HL-60/S4 treated with retinoic acid at 250 ng/mL for 4 days and 3 days (cell line): ENCODE data around the gene MMD2.
"Not testable (repeated sequence)": the region's sequence is repeated elsewhere in the genome, so short reads cannot be mapped to it uniquely, and the experiment has no call there.

ENCODE experiments used
- in situ Hi-C: fragments of 300-500 bp; cut with MboI; formaldehyde crosslinking; loops from 2 replicates; pipeline ENCODE4 v1.7.0; 2022; ENCODE audit warnings: low sequenced_read_pairs

Gene MMD2, protein sequence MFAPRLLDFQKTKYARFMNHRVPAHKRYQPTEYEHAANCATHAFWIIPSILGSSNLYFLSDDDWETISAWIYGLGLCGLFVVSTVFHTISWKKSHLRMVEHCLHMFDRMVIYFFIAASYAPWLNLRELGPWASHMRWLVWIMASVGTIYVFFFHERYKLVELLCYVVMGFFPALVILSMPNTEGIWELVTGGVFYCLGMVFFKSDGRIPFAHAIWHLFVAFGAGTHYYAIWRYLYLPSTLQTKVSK

DNA sequence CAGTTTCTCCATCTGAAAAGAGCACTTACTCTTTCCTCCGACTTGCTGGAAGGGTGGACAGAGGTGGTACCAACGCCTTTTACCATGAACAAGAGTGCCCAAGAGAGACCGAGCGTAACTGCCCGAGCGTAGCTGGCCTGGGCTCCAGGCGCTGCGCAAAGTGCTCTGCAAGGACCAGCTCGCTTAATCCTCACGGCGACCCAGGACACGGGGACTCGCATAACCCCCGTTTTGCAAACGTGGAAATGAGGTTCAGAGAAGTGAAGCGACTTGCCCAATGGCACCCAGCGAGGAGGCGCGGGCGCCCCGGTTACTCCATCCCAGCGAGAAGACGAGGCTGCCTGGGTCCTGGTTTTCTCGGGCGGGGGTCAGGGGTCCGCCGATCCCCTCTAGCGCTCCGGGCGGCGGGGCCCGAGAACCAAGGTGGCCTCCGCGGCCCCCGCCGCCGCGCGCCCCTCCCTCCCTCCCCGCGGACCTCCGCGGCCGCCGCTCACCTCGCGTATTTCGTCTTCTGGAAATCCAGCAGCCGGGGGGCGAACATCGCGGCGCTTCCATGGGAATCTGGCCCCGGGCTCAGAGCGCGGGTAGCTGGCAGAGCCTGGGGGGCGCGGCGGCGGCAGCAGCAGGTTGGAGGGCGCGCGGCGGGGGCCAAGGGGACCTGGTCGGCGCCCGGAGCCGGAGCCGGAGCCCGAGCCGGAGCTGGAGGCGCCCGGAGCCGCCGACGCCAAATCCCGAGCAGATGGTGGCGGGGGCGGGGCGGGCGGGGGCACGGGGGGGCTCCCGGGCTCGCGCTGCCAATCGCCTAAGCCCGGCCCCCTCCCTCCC, at the start of gene MMD2:
Gene MMD2 (minus strand): TSS at position 711 of the 825 bp plus-strand sequence. CDS start 170 bp downstream, at position 541.
- in situ Hi-C loops = no loop called here

DNA sequence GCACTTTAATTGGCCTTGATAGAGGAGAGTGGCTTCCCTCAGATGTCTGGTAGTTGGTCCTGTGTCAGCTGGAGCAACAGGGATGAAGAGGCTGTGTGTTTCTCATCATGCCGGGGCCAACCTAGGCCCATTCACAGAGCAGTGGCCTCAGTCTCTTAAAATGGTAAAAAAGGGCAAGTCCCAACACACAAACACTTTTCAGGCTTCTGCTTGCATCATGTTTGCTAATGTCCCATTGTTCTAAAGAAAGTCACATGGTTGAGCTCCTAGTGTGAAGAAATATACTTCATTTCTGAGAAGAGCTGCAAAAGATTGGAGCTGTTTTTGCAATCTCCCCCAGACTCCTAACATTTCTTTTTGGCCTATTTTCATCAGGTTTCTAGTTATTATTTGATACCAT, 46.1 kb upstream of the MMD2 start:
- in situ Hi-C loops = no loop called here

DNA sequence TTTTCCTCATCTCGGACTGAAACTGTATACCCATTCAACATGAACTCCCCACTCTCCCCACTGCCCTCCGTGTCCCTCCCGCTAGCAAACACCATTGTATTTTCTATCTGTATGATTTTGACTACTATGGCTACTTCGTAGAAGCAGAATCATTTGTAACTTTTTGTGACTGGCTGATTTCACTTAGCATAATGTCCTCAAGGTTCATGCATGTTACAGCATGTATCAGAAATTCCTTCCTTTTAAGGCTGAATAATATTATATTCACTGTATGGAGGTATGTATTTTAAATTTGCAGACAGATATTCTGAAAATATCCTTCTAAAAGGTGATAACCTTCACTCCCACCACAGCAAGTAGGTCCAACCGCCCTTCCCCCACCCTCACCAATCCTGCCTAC, 42.9 kb upstream of the MMD2 start:
- in situ Hi-C loops = no loop called here

DNA sequence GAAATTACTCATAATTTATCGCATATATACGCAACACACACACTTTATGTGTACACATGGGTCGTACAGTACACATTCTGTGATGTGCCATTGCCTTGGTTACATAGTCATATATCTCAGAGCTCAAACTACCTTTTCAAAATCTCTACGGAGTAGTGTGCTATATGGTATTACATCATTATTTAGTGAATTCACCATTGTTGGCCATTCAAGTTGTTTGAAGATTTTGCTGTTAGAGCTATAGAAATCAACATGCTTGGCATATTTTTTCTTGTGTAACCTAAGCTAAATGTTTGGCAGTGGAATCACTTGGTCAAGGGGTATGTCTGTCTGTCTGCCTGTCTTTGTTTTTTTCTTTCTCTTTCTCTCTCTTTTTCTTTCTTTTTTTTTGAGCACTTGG, 42.0 kb upstream of the MMD2 start:
- in situ Hi-C loops = no loop called here

DNA sequence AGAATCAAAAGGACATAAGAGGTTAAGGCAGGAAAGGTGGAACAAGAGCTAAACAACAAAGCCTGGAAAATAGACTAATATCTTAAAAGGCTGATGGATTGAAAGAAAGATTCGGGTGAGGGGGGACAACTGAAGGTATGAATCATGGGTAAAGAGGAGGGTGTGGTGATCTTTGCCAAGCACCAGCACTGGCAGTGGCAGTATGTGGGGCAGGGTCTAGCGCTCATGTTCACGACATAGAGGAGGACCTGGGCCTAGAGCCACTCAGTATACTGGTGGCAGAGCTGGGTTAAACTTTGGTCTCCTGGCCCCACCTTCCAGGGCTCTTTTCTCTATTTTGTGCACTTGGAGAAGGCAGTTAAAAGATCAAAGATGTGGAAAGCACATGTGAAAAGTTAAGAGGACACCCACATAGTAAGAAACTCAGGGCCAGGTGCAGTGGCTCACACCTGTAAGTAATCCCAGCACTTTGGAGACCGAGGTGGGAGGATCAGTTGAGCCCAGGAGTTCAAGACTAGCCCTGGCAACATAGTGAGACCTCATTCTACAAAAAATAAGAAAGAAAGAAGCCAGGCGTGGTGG, 40.5 kb upstream of the MMD2 start:
- in situ Hi-C loops = no loop called here

DNA sequence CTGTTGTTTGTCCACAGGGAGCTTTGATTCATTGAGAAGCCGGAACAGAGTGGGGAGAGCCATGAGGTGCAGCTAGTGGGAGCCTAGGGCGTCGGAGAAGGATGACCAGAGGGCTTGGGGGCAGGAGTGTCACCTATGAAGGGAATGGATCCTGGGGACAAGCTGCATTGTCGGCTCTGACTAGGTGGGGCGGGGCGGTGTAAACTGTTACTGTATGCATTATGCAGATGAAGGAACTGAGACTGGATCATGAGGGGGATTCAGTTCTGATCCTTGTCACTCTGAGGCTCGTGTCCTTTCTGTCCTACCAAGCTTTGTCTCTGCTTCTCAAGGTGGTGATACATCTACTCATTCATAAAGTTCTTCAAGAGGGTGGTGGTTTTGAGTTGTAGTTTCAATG, 39.9 kb upstream of the MMD2 start:
- in situ Hi-C loops = no loop called here

DNA sequence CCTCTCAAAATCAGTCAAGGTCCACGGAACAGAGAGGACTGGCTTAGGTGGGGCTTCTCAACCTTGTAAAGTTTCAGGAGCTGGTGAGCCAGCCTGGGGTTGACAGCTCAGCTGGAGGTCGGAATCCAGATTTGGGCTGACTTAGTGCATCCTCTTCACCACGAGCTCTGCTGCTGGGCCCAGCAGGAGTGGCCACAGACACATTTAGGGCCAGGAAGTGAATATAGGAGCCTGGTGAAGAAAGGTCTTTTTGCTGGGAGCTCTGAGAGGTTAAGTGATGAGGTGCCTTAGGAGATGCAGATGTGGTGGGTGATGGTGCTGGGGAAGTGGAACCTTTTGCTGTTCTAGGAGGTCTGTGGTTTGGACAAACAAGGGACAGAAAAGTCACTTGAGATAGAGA, 39.3 kb upstream of the MMD2 start:
- in situ Hi-C loops = no loop called here

DNA sequence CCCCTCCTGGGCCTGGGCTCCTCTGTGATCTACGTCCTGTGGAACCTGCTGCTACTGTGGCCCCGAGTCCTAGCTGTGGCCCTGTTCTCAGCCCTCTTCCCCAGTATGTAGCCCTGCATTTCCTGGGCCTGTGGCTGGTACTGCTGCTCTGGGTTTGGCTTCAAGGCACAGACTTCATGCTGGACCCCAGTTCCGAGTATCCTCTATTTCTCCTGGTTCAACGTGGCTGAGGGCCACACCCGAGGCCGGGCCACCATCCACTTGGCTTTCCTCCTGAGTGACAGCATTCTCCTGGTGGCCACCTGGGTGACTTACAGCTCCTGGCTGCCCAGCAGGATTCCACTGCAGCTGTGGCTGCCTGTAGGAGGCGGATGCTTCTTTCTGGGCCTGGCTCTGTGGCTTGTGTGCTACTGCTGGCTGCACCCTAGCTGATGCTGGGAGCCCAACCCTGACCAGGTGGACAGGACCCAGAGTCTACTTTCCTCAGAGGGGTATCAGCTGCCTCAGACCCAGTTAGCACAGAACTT, 37.8 kb upstream of the MMD2 start:
- in situ Hi-C loops = no loop called here

DNA sequence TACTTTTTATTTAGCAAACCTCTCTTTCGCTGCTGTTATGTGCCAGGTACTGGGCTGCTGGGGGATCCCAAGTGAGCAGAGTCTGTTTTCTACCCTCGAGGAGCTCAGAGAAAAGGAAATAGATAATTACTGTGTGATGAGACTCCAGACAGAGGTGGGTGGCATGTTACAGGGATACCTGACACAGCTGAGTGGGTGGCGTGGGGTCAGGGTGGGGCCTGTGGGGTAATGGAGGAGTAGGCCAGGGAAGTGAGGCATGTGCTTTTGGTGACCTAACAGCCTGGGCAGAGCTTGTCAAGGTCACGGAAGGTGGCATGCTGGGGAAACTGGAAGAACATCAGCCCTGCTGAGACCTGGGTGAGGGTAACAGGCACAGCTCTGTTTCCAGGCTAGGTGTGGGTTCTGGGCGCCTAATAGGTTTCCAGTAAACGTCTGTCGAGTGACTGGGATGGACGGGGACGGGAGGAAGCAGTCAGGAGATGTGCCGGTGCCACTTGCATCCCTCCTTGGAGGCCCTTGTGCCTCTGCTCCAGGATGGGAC, 36.5 kb upstream of the MMD2 start:
- in situ Hi-C loops = no loop called here

DNA sequence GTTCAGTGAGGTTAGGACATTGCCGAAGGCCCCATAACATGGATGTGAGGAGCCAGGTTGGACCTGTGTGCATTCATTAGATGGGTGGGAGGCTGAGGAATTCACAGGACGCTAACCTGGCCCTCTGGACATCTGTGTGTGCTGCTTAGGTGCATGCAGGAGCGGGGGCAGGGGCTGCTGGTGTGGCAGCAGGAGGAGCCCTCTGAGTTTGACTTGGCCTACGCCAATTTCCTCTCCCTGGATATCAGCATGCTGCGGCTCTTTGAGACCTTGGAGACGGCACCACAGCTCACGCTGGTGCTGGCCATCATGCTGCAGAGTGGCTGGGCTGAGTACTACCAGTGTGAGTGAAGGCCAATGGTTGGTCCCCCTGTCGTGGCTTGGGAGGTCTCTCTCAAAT, 34.5 kb upstream of the MMD2 start:
- in situ Hi-C loops = no loop called here

DNA sequence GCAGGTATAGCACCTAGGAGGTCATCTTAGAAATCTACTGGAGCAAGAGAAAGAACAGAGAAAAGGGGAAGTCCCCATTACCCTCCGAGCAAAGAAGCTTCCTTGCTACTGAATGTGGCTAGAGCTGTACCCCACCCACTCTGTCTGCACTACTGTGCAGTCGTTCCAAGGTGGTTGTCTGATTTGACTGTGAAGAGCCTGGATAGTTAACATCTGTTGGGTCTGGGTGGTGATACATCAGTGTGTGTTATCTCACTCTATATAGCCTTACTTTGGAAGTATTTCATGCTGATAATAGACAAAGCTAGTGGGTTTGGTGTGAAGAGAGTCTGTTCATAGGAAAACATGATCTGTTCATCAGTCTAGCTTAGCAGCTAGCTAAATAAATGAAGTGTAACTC, 23.8 kb upstream of the MMD2 start:
- in situ Hi-C loops = not testable (repeated sequence)

DNA sequence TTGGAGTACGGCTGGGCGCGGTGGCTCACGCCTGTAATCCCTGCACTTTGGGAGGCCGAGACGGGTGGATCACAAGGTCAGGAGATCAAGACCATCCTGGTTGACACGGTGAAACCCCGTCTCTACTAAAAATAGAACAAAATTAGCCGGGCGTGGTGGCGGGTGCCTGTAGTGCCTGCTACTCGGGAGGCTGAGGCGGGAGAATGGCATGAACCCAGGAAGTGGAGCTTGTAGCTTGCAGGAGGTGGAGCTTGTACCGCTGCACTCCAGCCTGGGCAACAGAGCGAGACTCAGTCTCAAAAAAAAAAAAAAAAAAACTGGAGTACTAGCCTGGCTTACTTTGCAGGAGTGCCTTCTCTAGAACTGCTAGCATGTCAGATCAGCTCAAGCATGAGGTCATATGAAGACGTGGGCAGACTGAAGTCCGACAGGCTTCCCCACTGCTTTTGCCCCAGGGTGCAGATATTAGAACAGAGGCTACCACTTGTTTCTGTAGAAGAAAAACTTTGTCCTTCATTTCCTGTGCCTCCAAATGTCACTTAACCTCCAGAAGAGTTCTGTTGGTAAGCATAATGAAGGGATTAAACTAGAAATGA, 22.4 kb upstream of the MMD2 start:
- in situ Hi-C loops = not testable (repeated sequence)

DNA sequence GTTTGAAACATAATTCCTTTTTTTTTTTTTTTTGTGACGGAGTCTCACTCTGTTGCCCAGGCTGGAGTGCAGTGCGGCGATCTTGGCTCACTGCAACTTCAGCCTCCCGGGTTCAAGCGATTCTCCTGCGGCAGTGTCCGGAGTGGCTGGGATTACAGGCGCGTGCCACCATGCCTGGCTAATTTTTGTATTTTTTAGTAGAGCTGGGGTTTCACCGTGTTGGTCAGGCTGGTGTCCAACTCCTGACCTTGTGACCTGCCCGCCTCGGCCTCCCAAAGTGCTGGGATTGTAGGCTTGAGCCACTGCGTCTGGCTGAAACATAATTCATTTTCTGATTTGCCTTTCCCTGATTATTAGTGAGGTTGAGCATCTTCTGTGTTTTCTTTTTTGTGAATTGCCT, 16.6 kb upstream of the MMD2 start:
- in situ Hi-C loops = not testable (repeated sequence)

DNA sequence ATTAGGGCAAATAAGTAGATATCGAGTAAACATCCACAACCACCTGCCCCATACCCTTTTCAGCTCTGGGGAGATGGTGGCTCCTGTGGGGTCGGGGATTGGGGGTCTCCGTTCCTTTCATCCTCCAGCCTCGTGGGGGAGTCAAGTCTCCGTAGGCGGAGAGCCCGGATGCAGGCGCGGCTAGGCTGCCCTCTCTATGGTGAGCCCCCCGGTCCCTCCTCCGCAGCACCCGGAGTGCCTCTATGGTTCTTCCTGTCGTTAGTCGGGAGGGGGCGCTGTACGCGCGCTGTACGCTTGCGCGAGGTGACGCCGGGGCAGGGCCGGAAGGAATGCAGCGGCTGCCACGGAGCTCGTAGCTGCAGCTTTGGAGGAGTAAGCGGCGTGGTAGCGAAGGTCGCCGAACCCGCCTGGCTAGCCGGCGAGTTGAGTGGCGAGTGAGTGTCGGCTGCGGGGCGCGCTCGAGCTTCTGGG, 14.8 kb upstream of the MMD2 start:
- in situ Hi-C loops = no loop called here

DNA sequence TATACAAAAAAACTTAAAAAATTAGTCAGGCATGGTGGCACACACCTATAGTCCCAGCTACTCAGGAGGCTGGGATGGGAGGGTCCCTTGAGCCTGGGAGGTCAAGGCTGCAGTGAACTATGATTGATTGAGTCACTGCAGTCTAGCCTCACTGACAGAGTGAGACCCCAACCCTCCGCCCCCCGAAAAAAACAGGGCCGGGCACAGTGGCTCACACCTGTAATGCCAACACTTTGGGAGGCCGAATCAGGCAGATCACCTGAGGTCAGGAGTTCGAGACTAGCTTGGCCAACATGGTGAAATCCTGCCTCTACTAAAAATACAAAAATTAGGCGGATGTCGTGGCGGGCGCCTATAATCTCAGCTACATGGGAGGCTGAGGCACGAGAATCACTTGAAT, 13.5 kb upstream of the MMD2 start:
- in situ Hi-C loops = not testable (repeated sequence)

DNA sequence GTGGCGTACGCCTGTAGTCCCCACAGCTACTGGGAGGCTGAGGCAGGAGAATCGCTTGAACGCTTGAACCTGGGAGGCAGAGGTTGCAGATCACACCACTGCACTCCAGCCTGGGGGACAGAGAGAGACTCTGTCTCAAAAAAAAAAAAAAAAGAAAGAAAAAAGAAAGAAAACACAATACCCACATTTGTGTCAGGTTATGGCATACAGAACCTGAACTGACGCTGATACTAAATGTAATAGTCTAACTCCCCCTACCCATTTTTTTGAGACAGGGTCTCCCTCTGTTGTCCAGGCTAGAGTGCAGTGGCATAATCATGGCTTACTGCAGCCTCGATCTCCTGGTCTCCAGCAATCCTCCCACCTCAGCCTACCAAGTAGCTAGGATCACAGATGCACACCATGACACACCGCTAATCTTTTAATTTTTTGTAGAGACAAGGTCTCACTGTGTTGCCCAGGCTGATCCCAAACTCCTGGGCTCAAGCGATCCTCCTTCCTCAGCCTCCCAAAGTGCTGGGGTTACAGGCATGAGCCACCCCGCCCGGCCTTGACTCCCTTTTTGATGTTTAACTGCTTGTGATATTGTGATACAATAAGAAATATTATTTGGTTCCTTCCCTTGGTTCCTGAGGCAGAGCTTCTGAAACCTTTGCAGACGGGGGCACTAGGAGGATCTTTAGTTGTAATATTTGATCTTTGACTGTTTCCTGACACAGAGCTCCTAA, 6.5 kb upstream of the MMD2 start:
- in situ Hi-C loops = no loop called here

DNA sequence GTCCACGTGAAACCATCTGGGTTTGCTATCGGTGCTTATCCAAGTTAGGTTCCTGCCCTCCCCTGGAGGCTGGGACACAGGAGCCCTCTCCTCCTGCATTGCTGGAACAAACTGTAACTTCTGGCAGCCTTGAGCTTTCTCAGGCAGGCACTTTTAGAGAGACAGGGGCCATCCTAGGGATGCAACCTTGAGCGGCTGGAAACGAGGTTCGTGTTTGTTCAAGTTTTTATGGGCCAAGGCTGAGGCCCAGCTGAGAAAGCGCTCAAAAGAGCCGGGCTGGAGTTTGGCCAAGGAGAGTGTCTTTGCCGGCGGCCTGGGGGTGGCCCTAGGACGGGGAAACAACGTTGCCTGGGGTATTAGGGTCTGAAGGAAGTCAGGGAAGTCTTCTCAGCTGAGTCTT, 5.5 kb upstream of the MMD2 start:
- in situ Hi-C loops = no loop called here

DNA sequence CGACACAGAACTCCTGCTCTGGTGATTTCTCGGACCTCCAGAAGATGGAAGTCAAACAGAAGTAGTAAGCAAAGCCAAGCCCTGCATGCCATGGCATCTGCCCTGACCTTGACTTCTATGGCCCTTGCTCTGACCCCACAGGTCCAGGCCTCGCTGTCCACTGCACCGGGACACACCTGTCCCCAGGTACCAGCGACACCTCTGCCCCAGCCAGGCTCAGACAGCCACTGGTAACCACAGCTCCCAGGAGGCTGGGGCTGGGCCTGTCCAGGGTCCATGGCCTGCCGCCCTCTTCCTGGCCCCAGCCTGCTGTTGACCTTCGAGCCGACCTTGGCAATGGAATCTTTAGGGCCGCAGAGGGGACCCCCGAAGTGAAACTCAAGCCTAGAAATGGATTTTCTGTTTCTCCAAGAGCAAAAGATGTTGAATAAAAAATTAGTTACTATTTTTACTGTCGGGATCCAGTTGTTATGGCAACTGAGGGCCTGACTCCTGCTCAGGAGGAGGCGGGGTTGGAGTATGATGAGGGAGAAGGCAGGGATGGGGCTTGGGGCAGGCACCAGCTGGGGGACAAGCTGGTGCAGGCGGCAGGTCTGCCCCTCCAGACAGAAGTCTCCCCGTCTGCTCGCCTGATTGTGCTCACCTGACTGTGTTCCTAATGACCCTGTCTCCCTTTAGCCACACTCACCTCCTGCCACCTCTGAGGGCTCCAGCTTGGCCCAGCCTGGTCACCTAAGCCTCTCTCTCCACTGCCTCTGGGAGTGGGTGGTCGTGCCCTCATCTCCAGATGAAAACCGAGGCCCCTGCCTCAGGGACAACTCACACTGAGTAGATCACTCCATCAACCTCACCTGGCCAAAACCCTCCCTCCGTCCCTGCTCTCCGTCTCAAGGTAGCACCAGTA, 4.1 kb upstream of the MMD2 start:
- in situ Hi-C loops = no loop called here

DNA sequence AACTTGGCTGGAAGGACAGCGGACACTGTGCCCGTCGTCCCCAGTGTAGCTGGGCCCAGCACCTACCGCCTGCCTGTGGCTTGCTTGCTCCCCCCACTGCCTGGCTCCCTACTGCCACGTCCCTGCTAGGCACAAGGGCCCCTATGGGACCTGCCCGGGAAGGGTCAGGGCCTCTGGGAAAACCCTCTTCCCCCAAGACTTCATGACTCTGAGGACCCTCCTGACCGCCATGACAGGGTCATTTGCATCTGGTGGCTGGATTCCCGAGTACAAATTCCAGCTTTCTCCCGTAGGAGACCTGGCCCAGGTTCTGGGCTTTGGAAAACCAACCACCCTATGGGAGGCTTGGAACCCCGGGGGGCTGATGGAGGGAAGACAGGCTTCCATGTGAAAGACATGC, 1.4 kb upstream of the MMD2 start:
- in situ Hi-C loops = no loop called here
